Left ventricle myocardium inferior (tissue), 1 donor: ENCODE measurements around the gene RAPGEF3. TPM values are rescaled to one million over a fixed set of nuclear protein-coding genes. Genes with fewer than 3 reads are reported as not detected.

Source experiments
- DNase-seq: peaks from one replicate; pipeline ENCODE4 v3.0.0-alpha.2; 2020
- H3K27ac ChIP-seq: fragments of 200-600 bp; replicated peaks from 2 replicates; pipeline ENCODE4 v1.8.0; 2021
- H3K27me3 ChIP-seq: fragments of 200-600 bp; 2 replicates; pipeline ENCODE4 v1.8.0; 2021; ENCODE audit warnings: low read depth
- H3K36me3 ChIP-seq: fragments of 200-600 bp; 2 replicates; pipeline ENCODE4 v1.8.0; 2021
- H3K4me1 ChIP-seq: fragments of 200-600 bp; 2 replicates; pipeline ENCODE4 v1.8.0; 2021
- H3K4me3 ChIP-seq: fragments of 200-600 bp; 2 replicates; pipeline ENCODE4 v1.8.0; 2021; ENCODE audit warnings: mild to moderate bottlenecking, moderate library complexity
- H3K9me3 ChIP-seq: fragments of 200-600 bp; replicated peaks from 2 replicates; pipeline ENCODE4 v1.8.0; 2021
- intact Hi-C: fragments of 100-400 bp; cut with micrococcal nuclease; formaldehyde crosslinking; loops from one replicate; pipeline ENCODE4 v1.11.0; 2022
- total RNA-seq: library from RNA; stranded (reverse); fragmentation: NEBNext Ultra II Directional; extraction: Animal tissue kit (Norgen Biotek cat#: 25700); gene quantifications from one replicate; pipeline ENCODE4 v1.2.1, GENCODE V29; 2021
- TF ChIP-seq, protein P1 (sequence below): fragments of 200-600 bp; IDR thresholded peaks from 2 replicates; pipeline ENCODE4 v1.8.0; 2021; ENCODE audit warnings: antibody characterized with exemption, mild to moderate bottlenecking, borderline replicate concordance
- donor health status: DM: no; HTN: yes; CAD: no; lungs with severe emphysema.

Gene RAPGEF3
- total RNA-seq, 1 donor from 2014 or later, result 34.8 TPM

DNA sequence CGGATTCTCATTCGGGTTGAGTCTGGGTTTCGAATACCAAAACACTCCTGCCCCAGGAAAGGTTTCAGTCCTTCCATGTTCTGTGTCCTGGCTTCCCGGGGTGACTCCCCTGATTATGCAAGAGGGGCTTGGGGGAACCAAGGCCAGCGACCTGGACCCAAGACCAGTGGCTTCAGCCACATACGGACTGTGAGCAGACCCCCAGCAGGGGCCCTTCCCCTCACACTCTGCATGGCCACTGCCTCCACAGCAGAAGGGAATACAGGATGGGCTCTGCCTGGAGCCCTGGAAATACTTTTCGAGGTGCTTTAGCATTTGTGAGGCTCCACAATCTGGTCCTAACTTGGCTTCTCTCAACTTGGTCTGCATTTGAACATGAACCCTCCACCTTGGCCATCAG, 41.9 kb upstream of the RAPGEF3 start:
- peak overlapping the region; percentile 99 for H3K27ac ChIP-seq
- peaks cover 78% of the 10 kb centered on the region for H3K4me1 ChIP-seq
- no peak overlapping the region for H3K4me3 ChIP-seq
- H3K9me3 ChIP-seq, result no peaks in the 10 kb centered on the region
- no peak for DNase-seq
- H3K36me3 ChIP-seq, result peaks cover 31% of the 10 kb centered on the region
- TF ChIP-seq, protein P1, sequence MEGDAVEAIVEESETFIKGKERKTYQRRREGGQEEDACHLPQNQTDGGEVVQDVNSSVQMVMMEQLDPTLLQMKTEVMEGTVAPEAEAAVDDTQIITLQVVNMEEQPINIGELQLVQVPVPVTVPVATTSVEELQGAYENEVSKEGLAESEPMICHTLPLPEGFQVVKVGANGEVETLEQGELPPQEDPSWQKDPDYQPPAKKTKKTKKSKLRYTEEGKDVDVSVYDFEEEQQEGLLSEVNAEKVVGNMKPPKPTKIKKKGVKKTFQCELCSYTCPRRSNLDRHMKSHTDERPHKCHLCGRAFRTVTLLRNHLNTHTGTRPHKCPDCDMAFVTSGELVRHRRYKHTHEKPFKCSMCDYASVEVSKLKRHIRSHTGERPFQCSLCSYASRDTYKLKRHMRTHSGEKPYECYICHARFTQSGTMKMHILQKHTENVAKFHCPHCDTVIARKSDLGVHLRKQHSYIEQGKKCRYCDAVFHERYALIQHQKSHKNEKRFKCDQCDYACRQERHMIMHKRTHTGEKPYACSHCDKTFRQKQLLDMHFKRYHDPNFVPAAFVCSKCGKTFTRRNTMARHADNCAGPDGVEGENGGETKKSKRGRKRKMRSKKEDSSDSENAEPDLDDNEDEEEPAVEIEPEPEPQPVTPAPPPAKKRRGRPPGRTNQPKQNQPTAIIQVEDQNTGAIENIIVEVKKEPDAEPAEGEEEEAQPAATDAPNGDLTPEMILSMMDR, result no peak
- H3K27me3 ChIP-seq, result no peaks in the 10 kb centered on the region
- intact Hi-C loops, result loop anchor here (5.0 kb wide), 1 partner anchor 37 kb away; no protein-coding TSS in a partner anchor

DNA sequence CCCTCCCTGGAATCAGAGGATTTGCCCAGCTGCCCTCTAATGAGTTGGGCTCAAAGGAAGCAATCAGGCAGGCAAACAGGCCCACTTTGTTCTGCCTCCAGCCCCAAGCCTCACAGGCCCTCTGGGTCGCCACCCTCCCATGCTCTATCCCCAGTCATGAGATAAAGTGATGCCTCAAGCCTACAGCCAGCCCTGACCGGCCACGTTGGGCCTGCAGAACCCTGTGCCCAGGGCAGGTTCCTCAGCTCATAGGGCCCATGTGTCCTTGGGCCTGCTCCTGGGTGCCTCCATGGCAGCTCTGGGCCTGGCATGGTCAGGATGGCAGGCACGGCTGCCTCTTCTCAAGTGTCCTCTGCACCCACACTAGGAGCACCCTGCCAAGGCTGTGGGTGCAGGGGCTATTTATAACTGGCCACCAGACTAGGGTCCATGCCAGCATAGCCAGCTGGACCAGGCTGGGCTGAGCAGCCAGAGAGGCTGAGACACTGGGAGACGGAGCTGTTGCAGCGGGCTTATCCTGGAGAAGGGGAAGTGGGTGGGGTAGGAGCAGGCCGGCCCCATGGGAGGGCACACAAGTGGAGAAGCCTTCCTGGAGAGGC, 40.8 kb upstream of the RAPGEF3 start:
- TF ChIP-seq, protein P1, result no peak
- peaks cover 42% of the 10 kb centered on the region for H3K36me3 ChIP-seq
- peak; percentile 69 for DNase-seq
- intact Hi-C loops, result no loop called here
- H3K27me3 ChIP-seq, result no peaks in the 10 kb centered on the region
- H3K27ac ChIP-seq, result peak overlapping the region; percentile 99
- peaks cover 66% of the 10 kb centered on the region for H3K4me1 ChIP-seq
- no peaks in the 10 kb centered on the region for H3K9me3 ChIP-seq
- H3K4me3 ChIP-seq, result peak overlapping the region; percentile 19

GRCh38 chr12:47798382-47798948, 39.8 kb upstream of the RAPGEF3 start:
- intact Hi-C loops, result no loop called here
- peak overlapping the region; percentile 99 for H3K27ac ChIP-seq

DNA sequence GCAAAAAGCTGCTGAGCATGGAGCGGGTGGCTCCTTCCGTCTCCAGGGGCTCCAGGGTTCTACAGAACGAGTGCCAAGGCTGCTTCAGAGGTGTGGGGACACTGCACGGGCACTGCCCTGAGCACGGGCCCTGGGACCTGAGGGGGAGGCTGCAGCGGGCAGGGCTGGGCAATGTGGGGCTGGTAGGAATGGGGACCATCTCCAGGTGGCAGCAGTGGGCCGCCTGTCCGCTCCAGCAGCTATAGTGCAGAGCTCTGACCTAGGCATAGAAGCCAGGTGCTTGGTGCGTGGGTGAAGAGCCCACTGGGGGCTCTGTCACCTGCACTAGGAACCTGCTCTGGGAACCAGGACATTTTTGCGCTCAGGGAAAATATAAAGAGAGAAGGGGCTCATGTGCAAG, 38.8 kb upstream of the RAPGEF3 start:
- TF ChIP-seq, protein P1, result peak; percentile 55
- H3K36me3 ChIP-seq, result peaks cover 63% of the 10 kb centered on the region
- H3K27me3 ChIP-seq, result no peaks in the 10 kb centered on the region
- no peak overlapping the region for H3K27ac ChIP-seq
- H3K4me1 ChIP-seq, result peaks cover 46% of the 10 kb centered on the region
- intact Hi-C loops, result no loop called here
- H3K4me3 ChIP-seq, result no peak overlapping the region
- H3K9me3 ChIP-seq, result no peaks in the 10 kb centered on the region
- DNase-seq, result no peak

More at GRCh38 chr12:47798382-47798948, 39.8 kb upstream of the RAPGEF3 start:
- H3K36me3 ChIP-seq, result peaks cover 52% of the 10 kb centered on the region
- no peaks in the 10 kb centered on the region for H3K9me3 ChIP-seq
- TF ChIP-seq, protein P1, result no peak
- H3K4me1 ChIP-seq, result peaks cover 57% of the 10 kb centered on the region
- no peak for DNase-seq
- no peak overlapping the region for H3K4me3 ChIP-seq
- H3K27me3 ChIP-seq, result no peaks in the 10 kb centered on the region

GRCh38 chr12:47795814-47796411, 37.2 kb upstream of the RAPGEF3 start:
- DNase-seq, result no peak
- H3K4me1 ChIP-seq, result peaks cover 31% of the 10 kb centered on the region
- no peak overlapping the region for H3K27ac ChIP-seq
- no peaks in the 10 kb centered on the region for H3K9me3 ChIP-seq
- no peaks in the 10 kb centered on the region for H3K27me3 ChIP-seq
- intact Hi-C loops, result no loop called here
- TF ChIP-seq, protein P1, result no peak
- no peak overlapping the region for H3K4me3 ChIP-seq
- peaks cover 78% of the 10 kb centered on the region for H3K36me3 ChIP-seq
